ENCODE data around the gene GPC6.

DNA sequence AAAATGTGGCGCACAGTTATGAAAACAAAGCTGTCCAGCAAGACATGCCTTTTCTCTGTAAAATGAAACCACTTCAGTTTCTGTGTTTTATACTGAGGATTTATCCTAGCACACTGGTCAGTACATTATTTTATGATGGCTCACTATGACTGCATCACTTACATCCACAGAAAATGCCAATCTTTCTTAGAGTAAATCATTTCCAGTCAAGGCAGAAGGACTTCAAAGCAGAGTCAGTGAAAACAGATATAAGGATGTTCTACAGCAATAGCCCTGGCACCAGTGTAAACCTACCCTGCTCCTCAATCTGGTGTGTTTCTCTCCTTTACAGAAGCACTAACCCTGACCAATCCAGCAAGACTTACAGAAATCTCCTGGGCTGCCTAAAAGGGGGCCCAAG is 473.5 kb downstream of the GPC6 start:
- no peak for TF ChIP-seq POLR2A (IDR thresholded peaks at IDR 0.05; ENCODE audit: low read depth, low read length)
- TF ChIP-seq CTCF (IDR thresholded peaks at IDR 0.05; ENCODE audit: extremely low read depth in 1 of 2, insufficient read depth in 1 of 2, low read depth in 1 of 2, low read length in 2 of 2): no peak
- TF ChIP-seq POLR2AphosphoS5 (IDR thresholded peaks at IDR 0.05; ENCODE audit: insufficient read depth, low read depth, low read length): no peak
- TF ChIP-seq EZH2 (IDR thresholded peaks at IDR 0.05; ENCODE audit: borderline replicate concordance, low read depth, low read length, severe bottlenecking): no peak

All from endothelial cell of umbilical vein (primary cell).